ENCODE measurements around the gene SLC6A6.

Gene SLC6A6

DNA sequence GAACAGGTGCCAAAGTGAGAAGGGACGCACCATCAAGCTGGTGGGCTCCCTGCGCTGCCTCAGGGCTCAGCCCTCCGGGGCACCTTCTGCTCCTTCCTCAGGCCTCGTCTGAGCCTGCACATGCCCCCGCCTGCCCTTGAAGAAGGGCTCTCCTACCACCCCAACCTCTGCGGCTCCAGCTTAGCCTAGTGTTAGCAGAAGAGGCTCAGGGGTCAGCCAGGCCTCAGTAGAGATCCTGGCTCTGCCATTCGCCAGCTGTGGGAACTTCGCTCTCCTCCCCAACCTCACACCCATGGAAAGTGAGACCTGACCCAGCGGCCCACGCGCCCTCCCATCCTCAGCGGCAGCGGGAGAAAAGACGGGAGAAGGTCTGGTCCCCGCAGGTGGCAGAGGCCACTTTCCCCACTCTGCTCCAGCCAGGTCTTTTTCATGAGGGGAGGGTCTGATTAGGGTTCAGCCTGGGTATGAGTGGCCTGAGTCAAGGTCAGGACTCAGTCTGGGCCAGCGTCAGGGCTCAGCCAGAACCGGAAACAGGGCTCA lies 129.5 kb downstream of the SLC6A6 start:
- no peak for DNase-seq

DNA sequence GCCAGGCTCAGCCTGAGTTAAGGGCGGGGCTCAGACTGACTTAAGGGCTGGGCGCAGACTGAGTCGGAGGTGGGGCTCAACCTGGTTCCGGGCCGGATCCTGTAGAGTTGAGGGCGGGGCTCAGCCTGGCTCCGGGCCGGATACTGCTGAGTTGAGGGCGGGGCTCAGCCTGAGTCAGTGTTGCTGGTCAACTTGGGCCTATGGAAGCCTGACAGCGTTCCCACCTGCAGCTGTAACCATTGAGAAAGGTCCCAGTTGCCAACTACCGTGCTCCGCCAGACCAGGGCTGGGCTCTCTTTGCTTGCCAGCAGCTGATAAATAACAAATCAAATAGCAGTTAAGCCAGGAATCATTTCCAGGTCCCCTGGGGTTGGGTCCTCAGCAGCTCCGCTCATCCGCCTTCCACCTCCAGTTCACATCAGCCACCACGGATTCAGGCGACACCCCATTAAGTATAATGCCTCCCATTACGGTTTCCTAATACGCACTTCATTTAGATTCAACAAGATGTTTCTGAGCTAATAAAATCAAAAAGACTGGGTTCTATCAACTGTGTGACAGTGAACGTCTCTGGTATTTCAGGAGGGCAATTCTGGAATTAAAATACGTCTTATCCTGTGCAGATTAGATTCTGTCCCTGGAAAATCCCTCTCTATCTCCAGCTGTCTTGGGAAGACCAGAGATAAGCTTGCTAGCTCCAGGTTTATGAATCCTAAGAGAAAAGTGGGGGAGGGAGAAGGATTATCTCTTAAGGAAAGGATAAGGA lies 130.5 kb downstream of the SLC6A6 start:
- DNase-seq: no peak

DNA sequence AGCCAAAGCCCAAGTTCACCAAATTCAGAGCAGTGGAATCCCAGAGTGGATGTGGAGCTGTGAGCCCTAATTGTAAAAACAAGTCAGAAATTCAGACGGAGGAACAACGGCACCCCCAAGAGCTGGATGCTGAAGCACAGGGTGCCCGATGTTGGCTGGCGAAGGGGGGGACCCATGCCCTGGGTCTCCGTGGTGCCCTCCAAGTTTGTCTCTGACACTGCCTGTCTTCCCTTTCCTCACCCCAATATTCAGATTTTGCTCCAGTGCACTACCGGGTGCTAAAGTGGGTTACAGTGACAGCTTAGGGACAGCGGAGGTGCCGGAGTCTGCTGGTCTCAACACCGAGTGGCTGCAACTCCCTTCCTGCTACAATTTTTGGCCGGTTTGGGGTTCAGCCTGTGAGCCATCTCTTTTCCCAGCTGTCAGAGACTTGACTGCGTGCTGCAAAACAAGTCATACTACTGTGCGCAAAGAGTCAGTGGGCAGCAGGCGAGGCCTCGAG lies 131.1 kb downstream of the SLC6A6 start:
- DNase-seq: no peak

DNA sequence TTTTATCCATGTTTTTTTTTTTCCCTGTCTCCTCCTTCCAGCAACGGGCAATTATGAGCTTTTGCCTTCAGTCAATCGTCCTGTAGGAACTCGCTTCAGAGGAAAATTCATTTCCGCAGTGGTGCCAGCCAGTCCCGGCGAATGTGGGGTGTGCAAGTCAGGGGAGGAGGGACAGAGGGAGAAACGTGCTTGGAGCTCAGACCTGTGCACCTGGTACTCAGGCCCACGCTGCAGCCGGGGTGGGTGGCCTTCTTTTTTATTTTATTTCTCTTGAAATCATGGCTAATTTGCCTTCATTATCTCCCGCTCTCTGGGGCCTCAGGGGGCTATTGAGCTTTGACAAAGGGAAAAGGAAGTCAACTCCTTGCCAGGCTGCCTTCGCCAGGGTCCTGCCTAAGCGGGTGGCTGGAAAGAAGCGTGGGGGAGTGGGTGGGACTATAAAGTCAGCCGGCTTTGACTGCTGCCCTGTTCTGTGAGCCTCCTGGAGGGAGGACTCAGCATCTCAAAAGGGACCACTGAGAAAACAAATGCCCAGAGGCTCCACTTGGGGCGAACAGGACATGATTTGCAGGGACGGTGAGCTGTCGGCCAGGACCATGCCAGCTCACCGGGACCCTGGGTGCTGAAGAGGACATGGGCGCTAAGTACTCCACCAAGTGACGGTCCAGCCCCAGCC lies 132.2 kb downstream of the SLC6A6 start:
- DNase-seq: peak; percentile 10

DNA sequence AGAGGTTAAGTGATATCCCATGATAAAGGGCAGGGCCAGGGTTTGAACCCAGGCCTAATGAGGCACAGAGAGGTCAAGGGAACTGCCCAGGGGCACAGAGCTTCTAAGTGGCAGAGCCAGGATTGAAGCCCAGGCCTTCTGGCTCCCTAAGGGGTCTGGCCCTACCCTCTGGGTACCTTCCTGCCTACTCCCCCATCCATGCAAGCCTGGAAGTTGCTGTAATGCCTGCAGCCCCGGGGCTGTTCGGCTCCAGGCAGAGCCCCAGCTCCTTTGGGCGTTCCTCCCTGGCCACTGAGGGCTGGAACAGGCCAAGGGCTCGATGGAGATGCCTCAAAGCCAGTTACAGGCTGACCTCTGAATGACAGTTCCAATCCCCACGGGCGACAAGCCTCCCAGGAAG lies 133.2 kb downstream of the SLC6A6 start:
- no peak for DNase-seq

DNA sequence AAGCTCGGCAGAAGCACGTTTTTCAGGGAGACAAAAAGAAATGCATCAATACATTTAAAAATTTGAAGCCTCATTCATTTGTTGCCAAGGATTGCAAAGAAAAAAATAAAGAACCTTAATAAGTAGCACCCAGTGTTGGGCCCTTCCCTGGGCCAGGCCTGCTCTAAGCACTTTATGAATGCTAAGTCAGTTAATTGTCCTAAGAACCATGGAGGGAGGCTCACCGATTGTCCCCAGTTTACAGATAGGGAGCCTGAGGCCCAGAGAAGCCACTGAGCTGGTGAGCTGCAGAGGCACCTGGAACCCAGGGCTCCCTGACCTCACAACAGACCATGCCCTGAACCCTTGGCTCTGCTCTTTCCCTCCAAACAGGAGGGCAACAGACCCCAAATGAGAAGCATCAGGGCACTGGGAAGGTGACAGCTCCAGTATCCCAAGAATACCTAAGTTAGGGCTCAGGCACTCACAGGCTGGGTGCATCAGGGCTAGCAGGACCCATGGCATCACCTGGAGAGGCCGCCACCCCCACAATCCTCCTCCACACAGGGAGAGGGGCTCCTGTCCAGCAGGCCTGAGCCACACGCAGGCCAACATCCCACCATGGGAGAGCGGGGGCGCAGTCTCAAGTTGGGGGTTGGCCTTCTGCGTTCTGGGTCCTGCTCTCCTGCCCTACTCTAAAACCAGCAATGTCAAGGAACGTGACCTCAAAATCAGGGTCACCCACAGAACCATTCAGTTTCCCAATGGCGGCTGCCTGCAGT lies 133.8 kb downstream of the SLC6A6 start:
- DNase-seq: no peak

DNA sequence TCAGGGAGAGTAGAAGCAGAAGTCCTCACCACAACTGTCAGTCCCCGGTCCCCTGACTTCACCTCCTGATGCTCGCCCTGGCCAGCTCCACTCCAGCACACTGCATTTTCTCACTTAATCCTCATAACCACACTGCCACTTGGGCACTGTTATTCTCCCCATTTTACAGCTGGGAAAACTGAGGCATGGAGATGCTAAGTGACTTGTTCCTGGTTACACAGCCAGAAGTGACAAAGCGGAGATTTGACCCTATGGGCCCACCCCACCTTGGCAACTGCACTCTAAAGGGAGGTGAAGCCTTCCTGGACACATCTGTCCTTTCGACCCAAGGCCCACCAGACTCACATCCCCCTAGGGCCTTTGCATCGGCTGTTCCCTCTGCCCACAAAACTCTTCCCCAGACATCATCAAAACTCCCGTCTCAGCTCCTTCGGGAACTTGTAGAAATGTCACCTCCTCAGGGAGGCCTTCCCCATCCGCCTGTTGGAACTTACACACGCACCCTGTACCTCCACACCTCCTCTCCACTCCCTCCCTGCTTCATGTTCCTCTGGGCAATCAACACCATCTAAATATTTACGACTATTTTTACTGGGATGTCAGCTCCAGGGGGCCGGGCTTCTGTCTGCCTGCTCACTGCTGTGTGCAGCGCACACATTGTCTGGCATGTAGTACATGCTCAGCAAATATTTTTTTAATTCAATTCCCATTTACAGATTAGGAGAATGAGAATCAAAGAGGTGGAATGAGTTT lies 134.6 kb downstream of the SLC6A6 start:
- DNase-seq: no peak

DNA sequence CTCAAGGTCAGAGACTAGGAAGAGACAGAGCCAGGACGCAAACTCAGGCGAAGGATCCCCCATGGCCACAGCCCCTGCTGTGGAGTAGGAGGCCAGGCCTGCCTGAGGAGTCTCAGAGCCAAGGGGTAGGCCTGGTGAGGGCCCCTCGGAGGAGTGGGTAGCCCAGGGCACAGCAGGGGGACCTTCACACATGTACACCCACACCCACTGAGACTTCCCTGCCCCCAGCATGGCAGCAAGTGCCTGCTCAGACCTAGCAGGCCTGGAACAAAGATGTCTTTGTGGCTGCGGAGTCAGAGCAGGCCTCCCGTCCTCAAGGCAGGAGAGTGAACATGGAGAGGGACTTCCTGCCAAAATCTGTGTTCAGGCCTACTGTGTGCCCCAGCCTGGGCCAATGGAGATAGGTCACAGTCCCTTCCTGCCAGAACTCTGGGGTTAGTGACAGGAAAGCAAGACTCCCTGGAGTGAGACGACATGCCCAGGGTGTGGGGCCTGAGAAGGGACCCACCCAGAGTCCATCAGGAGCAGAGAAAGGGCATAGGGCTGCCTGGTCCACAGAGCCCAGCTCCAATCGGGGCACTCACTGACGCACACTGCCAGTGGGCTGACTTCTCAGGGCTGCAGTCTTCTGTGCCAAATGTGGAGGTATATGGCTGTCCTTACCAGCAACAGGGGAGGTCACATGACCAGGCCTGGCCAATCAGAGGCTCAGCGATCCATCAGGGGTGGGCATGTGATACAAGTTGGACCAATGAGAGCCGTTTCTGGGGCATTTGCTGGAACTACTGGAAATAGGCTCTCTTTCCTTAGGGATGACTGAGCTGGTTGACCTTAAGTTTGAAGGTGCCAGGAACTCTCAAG lies 135.4 kb downstream of the SLC6A6 start:
- DNase-seq: no peak

DNA sequence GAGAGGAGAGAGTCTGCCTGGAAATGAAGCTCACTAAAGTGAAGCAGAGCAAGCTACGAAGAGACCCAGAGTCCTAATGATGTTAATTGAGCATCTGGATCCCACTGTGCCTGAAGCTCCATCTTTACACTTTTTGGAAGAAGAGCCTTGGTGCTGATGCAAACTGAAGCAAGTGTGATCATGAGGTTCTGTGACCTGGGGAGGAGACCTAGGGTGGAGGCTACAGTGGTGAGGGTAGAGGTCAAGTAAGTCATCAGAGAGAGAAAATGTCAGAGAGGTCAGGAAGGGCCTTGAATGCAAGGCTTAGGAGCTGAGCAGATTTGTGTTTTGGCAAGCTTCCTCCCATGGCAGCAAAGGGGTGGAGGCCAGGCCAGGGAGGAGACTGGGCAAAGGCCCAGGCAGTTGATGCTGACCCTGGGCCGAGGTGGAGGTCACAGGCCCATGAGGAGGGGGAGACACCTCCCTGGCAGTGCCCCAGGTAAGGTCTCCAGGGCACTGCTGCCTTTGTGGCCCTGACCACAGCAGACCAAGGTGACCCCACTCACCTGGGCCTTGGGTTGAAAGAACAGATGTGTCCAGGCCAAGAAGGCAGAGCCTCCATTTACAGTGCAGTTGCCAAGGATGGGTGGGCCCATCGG lies 136.2 kb downstream of the SLC6A6 start:
- DNase-seq: no peak
